HepG2 (cell line): ENCODE measurements around the gene SPAG4. TPM values are rescaled to one million over a fixed set of nuclear protein-coding genes. Genes with fewer than 3 reads are reported as not detected.

ENCODE experiments used
- ARNT2 ChIP-seq: sonication (generic); formaldehyde crosslinking; IDR thresholded peaks from 2 replicates; pipeline ENCODE4 v1.8.0; 2022; ENCODE audit warnings: mild to moderate bottlenecking, low read depth, missing genetic modification reagents, moderate library complexity
- ARNTL ChIP-seq: sonication (generic); formaldehyde crosslinking; IDR thresholded peaks from 2 replicates; pipeline ENCODE4 v1.4.0; 2020; ENCODE audit warnings: mild to moderate bottlenecking, missing genetic modification reagents
- CENPT ChIP-seq: sonication (generic); formaldehyde crosslinking; IDR thresholded peaks from 2 replicates; pipeline ENCODE4 v1.8.0; 2022; ENCODE audit warnings: low read depth, mild to moderate bottlenecking, moderate library complexity, missing genetic modification reagents
- ESRRA ChIP-seq: sonication (generic); formaldehyde crosslinking; IDR thresholded peaks from 2 replicates; pipeline ENCODE4 v1.5.1; 2020; ENCODE audit warnings: mild to moderate bottlenecking, low read depth, missing genetic modification reagents
- FOXM1 ChIP-seq: sonication (generic); formaldehyde crosslinking; IDR thresholded peaks from 2 replicates; pipeline ENCODE4 v1.5.0; 2020; ENCODE audit warnings: missing genetic modification reagents
- HHEX ChIP-seq: IDR thresholded peaks from 2 replicates; pipeline ENCODE4 v1.6.1; 2016; ENCODE audit warnings: control low read depth
- IRF9 ChIP-seq: sonication (generic); formaldehyde crosslinking; IDR thresholded peaks from 2 replicates; pipeline ENCODE4 v1.8.0; 2022; ENCODE audit warnings: missing genetic modification reagents, mild to moderate bottlenecking, borderline replicate concordance
- LCORL ChIP-seq, 2 experiments: fragments of 450-650 bp in 1 of 2; sonication (generic) in 1 of 2; formaldehyde crosslinking in 1 of 2; IDR thresholded peaks; 2 replicates each; pipeline versions ENCODE4 v1.5.0 to v1.6.1; 2017 to 2020; ENCODE audit warnings: antibody characterized with exemption in 1 of 2, missing genetic modification reagents in 1 of 2
- MEF2D ChIP-seq: sonication (generic); formaldehyde crosslinking; IDR thresholded peaks from 2 replicates; pipeline ENCODE4 v1.5.1; 2020; ENCODE audit warnings: mild to moderate bottlenecking, missing genetic modification reagents
- MTA1 ChIP-seq: sonication (generic); formaldehyde crosslinking; IDR thresholded peaks from 2 replicates; pipeline ENCODE4 v1.4.0; 2020; ENCODE audit warnings: missing genetic modification reagents, mild to moderate bottlenecking, borderline replicate concordance
- NR1H2 ChIP-seq: sonication (generic); formaldehyde crosslinking; IDR thresholded peaks from 2 replicates; pipeline ENCODE4 v1.8.1; 2022; ENCODE audit warnings: low read depth, missing genetic modification reagents, borderline replicate concordance
- NR2F2 ChIP-seq: IDR thresholded peaks from 2 replicates; pipeline ENCODE4 v1.6.1; 2012; ENCODE audit warnings: low read depth, inconsistent platforms, borderline replicate concordance
- RFX3 ChIP-seq: IDR thresholded peaks from 2 replicates; pipeline ENCODE4 v1.6.1; 2016; ENCODE audit warnings: missing biosample characterization, missing genetic modification reagents
- SNRNP70 ChIP-seq: fragments of 200-400 bp; formaldehyde crosslinking; IDR thresholded peaks from 2 replicates; pipeline ENCODE4 v1.6.1; 2017; ENCODE audit warnings: mild to moderate bottlenecking, low read depth, low read length, moderate library complexity
- SOX5 ChIP-seq: IDR thresholded peaks from 2 replicates; pipeline ENCODE4 v1.6.1; 2016; ENCODE audit warnings: borderline replicate concordance
- TCF7 ChIP-seq: sonication (generic); IDR thresholded peaks from 2 replicates; pipeline ENCODE4 v1.6.1; 2016; ENCODE audit warnings: antibody characterized with exemption, low read depth
- ZBTB20 ChIP-seq: sonication (generic); formaldehyde crosslinking; IDR thresholded peaks from 2 replicates; pipeline ENCODE4 v1.8.1; 2023; ENCODE audit warnings: missing genetic modification reagents, low read depth, mild to moderate bottlenecking, borderline replicate concordance
- ZBTB42 ChIP-seq: sonication (generic); formaldehyde crosslinking; IDR thresholded peaks from 2 replicates; pipeline ENCODE4 v1.5.0; 2020; ENCODE audit warnings: mild to moderate bottlenecking, missing genetic modification reagents
- ZFP91 ChIP-seq: sonication (generic); formaldehyde crosslinking; IDR thresholded peaks from 2 replicates; pipeline ENCODE4 v1.9.0; 2022; ENCODE audit warnings: missing genetic modification reagents, mild to moderate bottlenecking, borderline replicate concordance
- ZNF296 ChIP-seq: sonication (generic); formaldehyde crosslinking; conservative IDR thresholded peaks from 2 replicates; pipeline ENCODE4 v1.5.0; 2020; ENCODE audit warnings: mild to moderate bottlenecking, missing genetic modification reagents
- ZNF558 ChIP-seq: sonication (generic); formaldehyde crosslinking; IDR thresholded peaks from 2 replicates; pipeline ENCODE4 v1.9.0; 2022; ENCODE audit warnings: mild to moderate bottlenecking, missing genetic modification reagents, borderline replicate concordance
- ZNF597 ChIP-seq: sonication (generic); formaldehyde crosslinking; IDR thresholded peaks from 2 replicates; pipeline ENCODE4 v1.5.0; 2020; ENCODE audit warnings: missing genetic modification reagents
- ZNF713 ChIP-seq: sonication (generic); formaldehyde crosslinking; IDR thresholded peaks from 2 replicates; pipeline ENCODE4 v1.4.0; 2020; ENCODE audit warnings: mild to moderate bottlenecking, missing genetic modification reagents
- ZNF720 ChIP-seq: sonication (generic); formaldehyde crosslinking; IDR thresholded peaks from 2 replicates; pipeline ENCODE4 v1.4.0; 2020; ENCODE audit warnings: missing genetic modification reagents
- ZNF766 ChIP-seq: sonication (generic); formaldehyde crosslinking; IDR thresholded peaks from 2 replicates; pipeline ENCODE4 v1.5.0; 2020; ENCODE audit warnings: missing genetic modification reagents, borderline replicate concordance
- ZNF790 ChIP-seq: sonication (generic); formaldehyde crosslinking; IDR thresholded peaks from 2 replicates; pipeline ENCODE4 v1.8.0; 2022; ENCODE audit warnings: missing genetic modification reagents, mild to moderate bottlenecking, borderline replicate concordance
- ZNF850 ChIP-seq: sonication (generic); formaldehyde crosslinking; conservative IDR thresholded peaks from 2 replicates; pipeline ENCODE4 v1.9.0; 2021; ENCODE audit warnings: mild to moderate bottlenecking, missing genetic modification reagents
- polyA plus RNA-seq, 8 experiments: library from polyadenylated mRNA; depleted of rRNA in 3 of 8; stranded (reverse) in 7 of 8; unstranded in 1 of 8; fragments of >200 nt; fragmentation: Illumina TruSeq in 4 of 8; extraction: Trizol in 4 of 8; gene quantifications; 2 replicates each; pipeline versions ENCODE4 v1.2.1 to v1.2.3, GENCODE V29; 2011 to 2016; ENCODE audit warnings: low read depth in 4 of 8, missing spikeins in 1 of 8, mixed read lengths in 1 of 8; ENCODE audit not compliant: insufficient read depth in 1 of 8
- total RNA-seq, 5 experiments: library from RNA; depleted of rRNA; stranded (reverse); fragments of >200 nt; fragmentation: Illumina TruSeq; extraction: Trizol; gene quantifications; 2 replicates each; pipeline ENCODE4 v1.2.3, GENCODE V29; 2016; ENCODE audit warnings: low read depth in 1 of 5

The SPAG4 gene
- total and polyA plus RNA-seq, 2 of the 13 experiments (the other 11 are each of a cell fraction or from before 2014, with no cell fraction given), result 5.8 to 137 TPM

GRCh38 chr20:35617397-35618262, 2.0 kb downstream of the SPAG4 start (continued):
- TF ChIP-seq ZNF713 (CRISPR knock-in tag), result no peak; the same call in 1 of the 2 replicates
- peak; percentile 70; the same call in 1 of the 2 replicates for TF ChIP-seq SOX5 (CRISPR knock-in tag)
- no peak for TF ChIP-seq ZNF597 (CRISPR knock-in tag)
- no peak; the same call in 1 of the 2 replicates for TF ChIP-seq ZNF766
- TF ChIP-seq RFX3 (CRISPR knock-in tag), result no peak
- no peak for TF ChIP-seq SNRNP70
- TF ChIP-seq ZNF558 (CRISPR knock-in tag), result peak; percentile 37
- TF ChIP-seq FOXM1 (CRISPR knock-in tag), result no peak
- TF ChIP-seq ZNF296 (CRISPR knock-in tag), result 0 out of 2 replicates have a peak, but pooled peaks have one; percentile 85
- TF ChIP-seq NR1H2, result no peak
- TF ChIP-seq ZBTB20 (CRISPR knock-in tag), result peak; percentile 83
- TF ChIP-seq CENPT (CRISPR knock-in tag), result no peak
- TF ChIP-seq ARNTL, result no peak
- no peak; the same call in 1 of the 2 replicates for TF ChIP-seq IRF9 (CRISPR knock-in tag)
- TF ChIP-seq ESRRA, result peak; percentile 64; the same call in 1 of the 2 replicates
- TF ChIP-seq ZNF790 (CRISPR knock-in tag), result no peak
- TF ChIP-seq ZNF850 (CRISPR knock-in tag), result no peak
- peak; percentile 53 for TF ChIP-seq ZFP91 (CRISPR knock-in tag)
- TF ChIP-seq LCORL (IDR thresholded peaks at IDR 0.05), result no peak
- no peak; the same call in 1 of the 2 replicates for TF ChIP-seq LCORL (CRISPR knock-in tag; IDR thresholded peaks at IDR 0.05)
- TF ChIP-seq TCF7, result peak; percentile 31; the same call in 1 of the 2 replicates
- no peak; the same call in 1 of the 2 replicates for TF ChIP-seq MTA1 (CRISPR knock-in tag)
- no peak; the same call in 1 of the 2 replicates for TF ChIP-seq NR2F2
- no peak for TF ChIP-seq ZNF720
- TF ChIP-seq ARNT2, result peak; percentile 89
- no peak for TF ChIP-seq HHEX (CRISPR knock-in tag)
- peak; percentile 92 for TF ChIP-seq MEF2D (CRISPR knock-in tag)
- no peak for TF ChIP-seq ZBTB42
